ENCODE measurements around the gene C20orf96.
"Not testable (repeated sequence)": the region's sequence is repeated elsewhere in the genome, so short reads cannot be mapped to it uniquely, and the experiment has no call there.

Gene C20orf96, protein sequence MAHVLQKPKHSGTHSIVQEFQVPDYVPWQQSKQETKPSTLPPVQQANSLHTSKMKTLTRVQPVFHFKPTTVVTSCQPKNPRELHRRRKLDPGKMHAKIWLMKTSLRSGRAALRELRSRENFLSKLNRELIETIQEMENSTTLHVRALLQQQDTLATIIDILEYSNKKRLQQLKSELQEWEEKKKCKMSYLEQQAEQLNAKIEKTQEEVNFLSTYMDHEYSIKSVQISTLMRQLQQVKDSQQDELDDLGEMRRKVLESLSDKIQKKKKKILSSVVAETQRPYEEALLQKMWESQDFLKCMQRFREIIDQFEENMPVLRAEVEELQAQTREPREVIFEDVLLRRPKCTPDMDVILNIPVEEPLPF

DNA sequence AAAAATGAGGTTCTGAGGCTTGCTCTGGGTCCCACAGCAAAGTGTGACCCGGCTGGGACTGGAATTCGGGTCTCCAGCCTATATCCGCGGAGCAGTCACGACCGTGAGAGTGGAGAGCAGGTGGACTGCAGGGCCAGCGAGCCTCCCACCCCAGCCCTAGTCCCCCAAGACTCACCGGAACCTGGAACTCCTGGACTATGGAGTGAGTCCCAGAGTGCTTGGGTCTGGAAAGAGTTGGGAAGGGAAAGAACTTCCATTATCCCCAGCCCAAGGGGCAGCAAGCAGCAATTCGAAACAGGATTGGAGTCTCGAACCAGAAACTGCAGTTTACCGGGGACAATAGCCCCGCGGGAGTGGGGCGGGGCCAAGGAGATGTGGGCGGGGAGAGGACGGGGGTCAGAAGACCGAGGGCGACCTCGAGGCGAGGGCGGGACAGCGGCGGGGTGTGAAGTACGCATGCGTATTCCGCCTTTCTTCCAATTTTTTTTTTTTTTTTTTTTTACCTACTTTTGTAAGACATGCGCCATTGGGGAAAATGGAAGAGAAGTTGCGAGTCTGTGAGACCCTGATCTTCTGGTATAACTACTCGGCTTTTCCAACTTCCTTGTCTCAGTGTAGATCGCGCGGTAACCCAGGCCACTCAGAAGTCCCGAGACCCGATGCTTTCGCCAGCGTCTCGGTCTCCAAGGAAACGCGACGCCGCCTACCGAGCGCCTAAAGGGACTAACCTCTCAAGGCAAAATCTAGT, at the start of gene C20orf96:
C20orf96 (minus strand) TSS at position 667 of the 748 bp plus-strand sequence; CDS start at position 527, 140 bp downstream.
- DNase-seq, result peak; percentile 87

DNA sequence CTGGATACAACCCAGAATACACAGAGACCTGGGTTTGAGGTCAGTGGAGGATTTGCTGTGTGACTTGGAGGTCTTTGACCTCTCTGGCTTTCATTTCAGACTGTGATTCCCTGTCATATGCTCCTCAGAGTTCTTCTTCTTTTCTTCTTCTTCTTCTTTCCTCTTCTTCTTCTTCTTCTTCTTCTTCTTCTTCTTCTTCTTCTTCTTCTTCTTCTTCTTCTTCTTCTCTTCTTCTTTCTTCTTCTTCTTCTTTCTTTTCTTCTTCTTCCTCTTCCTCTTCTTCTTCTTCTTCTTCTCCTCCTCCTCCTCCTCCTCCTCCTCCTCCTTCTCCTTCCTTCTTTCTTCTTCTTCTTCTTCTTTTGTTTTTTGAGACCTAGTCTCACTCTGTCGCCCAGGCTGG, 45.5 kb upstream of the C20orf96 start:
- not testable (repeated sequence) for DNase-seq

DNA sequence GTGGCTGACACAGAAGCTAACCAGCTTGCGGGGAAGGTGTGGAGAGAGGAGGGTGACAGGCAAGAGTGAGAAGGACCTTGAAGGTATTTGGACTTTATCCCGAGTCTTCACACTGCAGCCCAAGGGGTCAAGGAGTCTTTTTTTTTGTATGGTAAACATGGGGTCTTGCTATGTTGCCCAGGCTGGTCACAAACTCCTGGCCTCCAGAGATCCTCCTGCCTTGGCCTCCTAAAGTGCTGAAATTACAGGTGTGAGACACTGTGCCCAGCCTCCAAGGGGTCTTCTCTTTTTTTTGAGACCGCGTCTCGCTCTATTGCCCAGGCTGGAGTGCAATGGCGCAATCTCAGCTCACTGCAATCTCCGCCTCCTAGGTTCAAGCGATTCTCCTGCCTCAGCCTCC, 44.0 kb upstream of the C20orf96 start:
- no peak for DNase-seq

DNA sequence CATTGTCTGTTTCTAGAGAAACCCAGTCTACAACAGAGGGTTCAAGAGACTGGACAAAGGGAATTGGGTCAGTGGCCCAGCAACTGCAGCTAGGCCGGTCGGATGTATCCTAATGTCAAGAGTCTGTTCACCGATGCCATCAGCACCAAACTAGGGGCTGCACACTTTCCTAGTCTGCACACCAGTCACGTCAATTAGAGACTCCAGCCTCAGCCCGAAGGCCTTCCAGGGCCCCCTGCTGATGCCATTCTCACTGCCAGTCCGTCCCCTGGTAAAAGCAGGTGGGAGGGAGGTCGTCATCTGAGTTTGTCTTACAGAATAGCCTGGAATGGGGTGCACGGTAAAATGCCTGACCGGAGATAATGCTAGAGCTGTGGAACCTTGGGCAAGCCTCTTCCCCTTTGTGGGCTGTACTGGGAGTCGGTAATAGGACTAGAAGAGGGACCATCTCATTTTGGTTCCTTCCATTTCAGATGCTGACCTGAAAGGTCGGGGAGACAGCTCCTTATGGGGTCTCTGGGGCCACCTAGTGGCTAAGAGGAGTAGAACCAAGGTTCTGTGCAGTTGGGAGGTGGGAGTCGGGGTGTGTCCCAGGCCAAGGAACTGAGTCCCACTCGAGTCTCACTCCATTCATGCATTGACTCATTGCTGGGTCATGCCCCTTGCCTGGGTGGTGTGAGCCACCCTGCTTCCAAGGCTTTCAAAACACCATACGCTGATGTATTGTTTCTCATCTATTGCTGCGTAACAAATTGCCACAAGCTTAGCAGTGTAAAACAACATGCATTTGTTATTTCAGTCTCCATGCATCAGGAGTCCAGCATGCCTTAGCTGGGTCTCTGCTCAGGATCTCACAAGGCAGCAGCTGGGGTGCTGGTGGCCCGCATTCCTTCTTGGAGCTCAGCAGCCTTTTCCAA, 39.9 kb upstream of the C20orf96 start:
- DNase-seq, result peak; percentile 53

DNA sequence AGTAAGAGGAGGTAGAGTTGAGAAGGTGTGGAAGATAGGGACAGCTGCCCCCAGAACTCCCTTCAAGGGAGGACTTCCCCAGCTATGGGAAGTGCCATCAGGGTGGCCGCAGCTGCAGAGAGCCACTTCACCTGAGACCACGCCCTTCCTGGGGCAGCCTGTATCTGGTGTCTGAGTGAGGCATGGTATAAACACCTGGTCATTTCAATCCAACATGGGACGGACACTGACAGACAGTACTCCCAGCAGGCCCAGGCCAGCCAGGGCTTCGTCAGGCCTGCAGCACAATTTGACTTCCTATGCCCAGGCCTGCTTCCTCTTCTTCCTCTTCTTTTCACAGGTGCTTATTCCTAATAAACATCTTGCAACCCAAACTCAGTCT, 39.3 kb upstream of the C20orf96 start:
- no peak for DNase-seq

DNA sequence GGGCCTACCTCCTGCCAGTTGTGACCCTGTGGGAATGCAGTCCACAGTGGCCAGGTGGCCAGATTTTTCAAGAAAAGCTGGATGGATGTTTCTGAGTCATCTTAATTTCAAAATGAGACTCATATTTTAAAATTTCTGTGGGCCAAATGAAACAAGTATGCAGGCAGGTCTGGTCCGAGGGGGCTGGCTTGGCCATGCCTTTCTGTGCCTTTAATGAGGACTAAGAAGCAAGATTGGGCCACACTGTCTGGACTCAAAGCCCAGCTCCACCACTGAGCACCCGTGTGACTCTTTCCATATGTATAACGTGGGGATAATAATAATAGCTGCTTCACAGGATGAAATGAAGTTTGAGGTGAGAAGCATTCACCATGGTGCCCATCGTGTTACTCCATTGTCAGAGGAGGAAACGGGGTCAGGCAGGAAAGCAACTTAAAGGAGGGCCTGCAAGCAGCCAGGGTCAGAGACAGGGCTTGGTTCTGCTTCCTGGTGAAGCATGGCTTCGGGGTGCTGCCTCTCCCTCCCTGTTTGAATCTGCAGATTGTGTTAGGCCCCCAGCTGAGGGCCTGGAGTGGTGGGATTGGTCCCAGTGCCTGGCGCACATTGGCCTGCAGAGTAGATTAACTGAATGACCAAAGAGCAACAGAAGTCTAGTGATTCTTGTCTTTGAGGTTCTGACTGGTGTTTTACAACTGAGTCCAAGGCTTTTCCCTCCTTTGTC, 38.6 kb upstream of the C20orf96 start:
- DNase-seq, result no peak

DNA sequence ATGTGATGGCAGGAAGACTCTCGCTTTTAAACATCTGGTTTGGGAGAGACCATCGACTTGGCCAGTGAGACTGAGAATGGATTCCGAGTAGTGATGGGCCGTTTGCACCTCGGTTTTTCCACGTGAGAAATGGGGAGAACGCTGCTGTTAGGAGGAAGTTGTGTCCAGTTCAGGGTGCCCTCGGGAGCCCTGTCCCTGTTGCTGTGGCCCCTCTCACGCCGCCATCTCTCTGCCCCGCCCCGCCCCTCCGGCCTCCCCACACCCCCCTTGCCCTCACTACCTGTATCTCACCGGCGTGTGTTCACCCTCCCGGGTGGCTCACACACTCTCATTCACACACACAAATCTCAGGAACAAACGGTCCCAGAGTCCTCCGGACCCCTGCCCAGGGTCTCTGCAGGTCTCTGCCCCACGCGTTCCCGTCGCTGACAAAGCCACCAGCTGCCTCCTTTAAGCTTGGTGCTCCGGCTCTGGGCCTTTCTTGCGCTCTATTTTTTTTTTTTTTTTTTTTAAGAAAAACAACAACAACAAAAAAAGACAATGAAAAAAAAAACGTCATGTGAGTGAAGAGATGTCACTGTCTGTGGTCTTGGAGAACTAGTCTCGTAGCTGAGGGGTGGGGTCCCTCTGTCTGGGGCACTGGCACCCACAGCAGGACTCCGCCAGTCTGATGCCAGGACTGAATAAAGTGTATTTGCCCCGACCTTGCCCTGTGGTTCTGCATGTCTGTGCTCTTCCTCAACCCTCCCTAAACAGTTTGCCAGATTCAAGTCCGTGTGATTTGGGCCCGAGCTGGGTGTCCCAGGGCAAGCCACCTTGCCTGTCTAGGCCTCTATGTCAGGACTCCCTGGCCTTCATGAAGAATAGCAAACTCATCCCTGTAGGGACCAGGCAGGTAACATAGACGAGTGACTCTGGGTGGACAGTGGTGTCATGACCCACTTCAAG, 37.8 kb upstream of the C20orf96 start:
- DNase-seq, result no peak

DNA sequence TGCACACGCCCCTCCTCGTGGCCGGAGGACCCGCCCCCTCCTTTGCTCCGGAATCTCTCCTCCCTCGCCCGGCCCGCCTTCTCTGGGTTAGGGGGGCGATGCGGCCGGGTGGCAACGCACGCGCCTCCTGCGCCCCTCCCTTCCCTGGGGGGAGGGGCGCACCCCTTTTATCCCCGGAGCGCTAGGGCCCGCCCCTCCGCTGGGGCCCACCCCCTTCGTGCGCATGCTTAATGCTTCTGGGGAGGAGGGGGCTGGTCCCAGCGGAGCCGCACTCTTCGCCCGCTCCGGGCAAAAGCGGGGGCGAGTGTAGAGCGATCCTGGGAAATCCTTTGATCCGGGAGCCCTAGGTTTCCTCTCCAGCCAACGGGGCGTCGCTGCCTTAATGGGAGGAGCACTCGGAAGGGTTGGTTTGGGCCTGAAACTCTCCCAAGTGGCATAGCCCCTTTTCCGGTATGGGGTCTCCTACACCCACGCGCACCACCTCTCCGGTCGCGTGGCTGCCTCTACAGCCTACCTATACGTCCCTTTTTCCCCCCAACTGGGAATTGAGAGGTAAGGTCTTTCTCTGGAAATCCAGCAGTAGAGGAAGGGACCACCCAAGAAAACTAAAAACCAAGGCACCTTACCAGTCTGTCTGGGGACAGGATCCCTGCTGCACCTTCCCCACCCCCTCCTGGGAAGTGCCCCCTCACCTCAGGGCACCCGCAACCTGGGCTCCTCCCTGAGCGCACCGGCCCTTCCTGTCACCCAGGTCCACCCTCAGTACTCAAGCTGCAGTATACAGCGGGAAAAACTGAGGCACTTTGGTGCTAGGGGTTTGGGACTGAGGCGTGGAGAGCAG, 36.9 kb upstream of the C20orf96 start:
- peak; percentile 69 for DNase-seq

DNA sequence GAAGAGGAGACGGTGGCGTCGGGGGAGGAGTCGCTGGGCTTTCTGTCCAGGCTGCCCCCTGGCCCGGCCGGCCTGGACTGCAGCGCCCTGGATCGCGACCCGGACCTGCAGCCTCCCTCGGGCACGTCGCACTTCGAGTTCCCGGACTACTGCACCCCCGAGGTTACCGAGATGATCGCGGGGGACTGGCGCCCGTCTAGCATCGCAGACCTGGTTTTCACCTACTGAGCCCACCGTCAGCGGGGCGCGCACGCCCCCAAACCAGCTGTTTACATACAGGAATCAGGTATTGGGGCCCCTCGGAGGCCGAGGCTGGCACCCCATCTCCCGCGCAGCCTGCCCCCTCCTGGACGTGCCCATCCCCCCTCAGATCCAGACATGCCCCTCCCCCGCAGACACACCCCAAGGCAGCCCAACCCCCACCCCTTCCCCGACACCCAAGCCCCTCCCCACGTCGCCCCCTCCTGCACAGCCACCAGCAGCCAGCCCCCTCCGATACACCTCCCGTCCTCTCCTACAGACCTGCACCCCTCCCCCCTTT, 36.2 kb upstream of the C20orf96 start:
- DNase-seq, result no peak

DNA sequence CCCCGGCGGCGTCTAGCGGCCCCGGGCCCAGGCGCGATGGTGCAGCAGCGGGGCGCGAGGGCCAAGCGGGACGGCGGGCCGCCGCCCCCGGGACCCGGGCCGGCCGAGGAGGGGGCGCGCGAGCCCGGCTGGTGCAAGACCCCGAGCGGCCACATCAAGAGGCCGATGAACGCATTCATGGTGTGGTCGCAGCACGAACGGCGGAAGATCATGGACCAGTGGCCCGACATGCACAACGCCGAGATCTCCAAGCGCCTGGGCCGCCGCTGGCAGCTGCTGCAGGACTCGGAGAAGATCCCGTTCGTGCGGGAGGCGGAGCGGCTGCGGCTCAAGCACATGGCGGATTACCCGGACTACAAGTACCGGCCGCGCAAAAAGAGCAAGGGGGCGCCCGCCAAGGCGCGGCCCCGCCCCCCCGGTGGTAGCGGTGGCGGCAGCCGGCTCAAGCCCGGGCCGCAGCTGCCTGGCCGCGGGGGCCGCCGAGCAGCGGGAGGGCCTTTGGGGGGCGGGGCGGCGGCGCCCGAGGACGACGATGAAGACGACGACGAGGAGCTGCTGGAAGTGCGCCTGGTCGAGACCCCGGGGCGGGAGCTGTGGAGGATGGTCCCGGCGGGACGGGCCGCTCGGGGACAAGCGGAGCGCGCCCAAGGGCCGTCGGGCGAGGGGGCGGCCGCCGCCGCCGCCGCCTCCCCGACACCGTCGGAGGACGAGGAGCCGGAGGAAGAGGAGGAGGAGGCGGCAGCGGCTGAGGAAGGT, 35.5 kb upstream of the C20orf96 start:
- DNase-seq, result peak; percentile 56

DNA sequence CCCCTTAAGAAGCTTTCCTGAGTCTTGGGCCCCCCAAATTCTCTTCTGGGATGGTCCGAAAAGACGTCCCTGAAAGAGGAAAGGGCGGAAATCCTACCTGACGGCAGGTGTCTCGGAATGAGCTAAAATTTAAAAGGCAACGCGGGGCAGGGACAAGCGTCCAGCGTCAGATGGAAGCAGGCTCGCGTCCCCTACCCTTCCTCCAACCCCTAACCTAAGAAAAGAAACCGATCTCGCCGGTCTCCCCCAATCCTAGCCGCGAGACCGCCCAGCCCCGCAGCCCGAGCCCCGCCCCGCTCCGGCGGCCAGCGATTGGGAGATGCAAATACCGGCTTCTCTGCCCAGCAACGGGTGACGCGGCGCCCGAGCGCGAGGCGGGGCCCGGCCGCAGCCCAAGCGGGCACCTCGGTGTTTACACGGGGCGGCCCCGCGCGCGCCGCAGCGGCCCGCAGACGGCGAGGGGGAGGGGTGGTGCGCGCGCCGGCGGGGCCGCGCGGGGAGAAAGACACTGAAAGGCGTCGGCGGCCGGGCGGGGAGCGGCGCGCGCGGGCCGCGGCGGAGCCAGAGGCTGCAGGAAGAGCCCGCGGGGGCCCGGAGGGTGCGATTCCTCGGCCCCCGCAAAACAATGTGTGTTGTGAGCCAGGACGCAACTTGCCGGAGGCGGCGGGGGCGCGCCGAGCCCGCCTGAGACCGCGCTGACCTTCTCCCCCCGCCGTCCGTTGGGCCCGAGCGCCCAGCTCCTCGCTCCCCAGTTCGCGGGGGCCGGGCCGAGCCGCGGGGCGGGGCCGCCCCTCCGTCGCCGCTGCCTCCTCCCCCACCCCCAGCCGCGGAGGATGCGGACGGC, 34.7 kb upstream of the C20orf96 start, which contains the start of gene SOX12:
SOX12 (plus strand) TSS at position 508 of the 844 bp plus-strand sequence. CDS start 373 bp downstream, outside the sequence.
- peak; percentile 99 for DNase-seq

DNA sequence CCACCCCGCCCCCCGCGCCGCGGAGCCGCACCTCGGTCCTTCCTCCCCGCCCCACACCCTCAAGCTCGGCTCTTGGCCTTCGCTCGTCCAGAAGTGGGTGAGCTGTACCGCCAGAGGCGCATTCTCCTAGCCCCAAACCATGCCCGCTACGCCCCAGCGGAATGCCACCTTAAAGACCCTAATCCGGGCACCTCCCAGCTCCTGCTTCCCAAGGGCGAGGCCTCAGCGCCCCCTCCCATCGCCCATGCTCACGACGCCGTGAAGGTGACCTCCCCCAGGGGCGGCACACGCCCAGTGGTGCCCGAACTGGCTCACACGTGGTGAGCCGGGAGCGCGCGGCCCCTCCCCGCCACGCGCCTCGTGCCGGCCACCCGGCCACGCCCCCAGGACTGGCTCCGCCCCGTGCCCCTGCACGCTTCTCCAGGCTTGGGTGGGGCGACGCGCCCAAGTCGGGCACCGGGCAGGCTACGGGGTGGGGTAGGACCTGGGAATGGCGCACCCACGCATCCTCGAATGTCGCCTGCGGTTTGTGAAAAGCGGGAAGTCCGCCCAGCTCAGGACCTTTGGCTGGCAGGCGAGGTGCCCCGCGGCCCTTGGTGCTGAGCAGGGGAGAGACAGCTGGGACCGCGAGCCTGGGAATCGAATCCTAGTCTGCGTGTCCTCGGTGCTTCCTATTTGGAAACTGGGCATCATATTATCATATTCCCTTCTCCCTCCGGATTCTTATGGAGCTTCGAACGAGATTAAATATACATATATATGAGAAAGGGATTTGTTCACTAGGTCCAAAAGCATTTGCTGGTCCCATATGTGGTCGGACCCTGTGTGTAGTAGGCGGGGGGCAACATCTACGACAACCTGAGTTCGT, 33.9 kb upstream of the C20orf96 start:
- DNase-seq, result peak; percentile 96

DNA sequence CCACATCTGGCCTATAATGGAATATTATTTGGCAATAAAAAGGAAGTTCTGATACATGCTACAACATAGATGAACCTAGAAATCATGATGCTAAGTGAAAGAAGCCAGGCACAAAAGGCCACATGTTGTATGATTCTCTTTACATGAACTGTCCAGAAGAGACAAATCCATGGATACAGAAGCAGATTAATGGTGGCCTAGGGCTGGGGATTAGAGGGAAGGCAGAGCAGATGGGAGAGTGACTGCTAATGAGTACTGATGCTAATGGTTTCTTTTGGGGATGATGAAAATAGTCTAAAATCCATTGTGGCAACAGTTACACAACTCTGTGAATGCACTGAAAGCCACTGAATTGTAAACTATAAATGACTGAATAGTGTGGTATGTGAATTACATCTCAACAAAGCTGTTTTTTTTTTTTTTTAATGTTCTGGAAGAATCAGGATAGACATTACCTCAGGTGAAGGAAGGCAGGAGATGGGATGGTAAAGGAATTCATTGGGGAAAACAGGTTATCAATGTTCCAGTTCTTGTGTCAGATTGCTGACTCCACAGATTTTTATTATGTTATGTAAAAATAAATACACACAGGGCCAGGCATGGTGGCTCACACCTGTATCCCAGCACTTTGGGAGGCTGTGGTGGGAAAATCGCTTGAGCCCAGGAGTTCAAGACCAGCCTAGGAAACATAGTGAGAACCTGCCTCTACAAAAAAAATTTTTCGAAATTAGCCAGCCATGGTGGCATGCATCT, 25.9 kb upstream of the C20orf96 start:
- DNase-seq, result no peak

DNA sequence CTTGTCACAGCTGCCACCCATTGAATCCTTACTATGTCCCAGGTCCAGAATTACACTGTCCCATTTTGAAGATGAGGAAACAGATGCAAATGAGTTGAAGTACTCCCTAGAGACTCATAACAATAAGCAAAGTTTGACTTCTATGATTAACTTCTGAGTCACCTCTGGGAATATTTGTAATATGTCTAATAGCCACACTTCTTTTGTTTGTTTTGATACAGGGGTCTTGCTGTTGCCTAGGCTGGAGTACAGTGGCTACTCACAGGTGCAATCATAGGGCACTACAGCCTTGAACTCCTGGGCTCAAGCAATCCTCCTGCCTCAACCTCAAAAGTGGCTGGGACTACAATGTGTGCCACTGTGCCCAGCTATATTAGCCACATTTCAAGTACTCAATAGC, 23.4 kb upstream of the C20orf96 start:
- DNase-seq, result no peak

DNA sequence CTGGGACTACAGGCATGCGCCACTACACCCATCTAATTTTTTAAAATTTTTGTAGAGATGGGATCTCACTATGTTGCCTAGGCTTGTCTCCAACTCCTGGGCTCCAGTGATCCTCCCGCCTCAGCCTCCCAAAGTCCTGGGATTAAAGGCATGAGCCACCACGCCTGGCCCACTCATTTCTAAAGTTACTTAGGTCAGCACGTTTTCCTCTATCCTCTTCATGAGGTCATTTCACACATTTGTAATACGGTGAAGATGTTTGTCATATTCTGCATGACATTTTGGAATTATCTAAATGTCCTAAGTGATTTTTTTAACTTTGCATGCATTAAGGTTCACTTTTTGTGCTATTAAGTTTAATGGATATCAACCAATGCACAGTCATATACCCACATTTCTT, 22.9 kb upstream of the C20orf96 start:
- DNase-seq, result no peak

DNA sequence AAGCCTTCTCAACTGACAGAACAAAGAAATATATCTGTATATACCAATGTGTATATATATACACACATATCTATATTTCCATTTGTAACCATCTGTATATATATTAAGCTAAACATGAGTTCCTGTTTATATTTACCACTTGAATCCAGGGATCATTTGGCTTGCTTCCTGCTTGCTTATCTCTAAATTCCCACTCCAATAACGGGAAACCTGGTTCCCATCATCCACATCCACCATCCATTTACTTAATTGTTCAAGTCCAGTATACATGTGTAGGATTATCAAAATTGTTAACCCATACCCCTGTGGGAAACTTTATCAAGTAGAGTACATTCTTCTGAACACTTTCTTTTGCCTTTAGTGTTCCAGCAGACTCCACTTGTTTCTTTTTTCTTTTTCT, 22.3 kb upstream of the C20orf96 start:
- DNase-seq, result no peak
